ENCODE data around the gene ADAMTS12.

The ADAMTS12 gene

GRCh38 chr5:33509036-33509435, 382.8 kb downstream of the ADAMTS12 start:
- DNase-seq = no peak

- DNase-seq = no peak
Measured at GRCh38 chr5:33507426-33507825, 384.4 kb downstream of the ADAMTS12 start.

DNA sequence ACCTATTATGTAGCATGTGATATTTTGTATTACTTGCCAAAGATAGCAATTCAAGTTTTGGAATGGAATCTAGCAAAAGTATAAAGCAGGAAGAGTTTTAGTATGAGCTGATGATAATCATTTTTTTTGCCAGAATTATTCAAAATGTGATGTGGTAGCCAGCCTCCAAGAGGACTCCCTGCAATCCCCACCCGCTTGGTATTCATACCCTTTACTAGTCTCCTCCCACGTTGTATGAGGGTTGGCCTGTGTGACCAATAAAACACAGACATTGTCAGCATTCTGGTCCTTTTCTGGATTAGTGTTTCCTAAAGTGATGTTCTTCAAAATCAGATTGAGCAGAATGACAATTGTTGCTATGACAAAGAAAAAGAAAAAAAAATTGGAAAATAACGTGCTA, 387.2 kb downstream of the ADAMTS12 start:
- DNase-seq = no peak

DNA sequence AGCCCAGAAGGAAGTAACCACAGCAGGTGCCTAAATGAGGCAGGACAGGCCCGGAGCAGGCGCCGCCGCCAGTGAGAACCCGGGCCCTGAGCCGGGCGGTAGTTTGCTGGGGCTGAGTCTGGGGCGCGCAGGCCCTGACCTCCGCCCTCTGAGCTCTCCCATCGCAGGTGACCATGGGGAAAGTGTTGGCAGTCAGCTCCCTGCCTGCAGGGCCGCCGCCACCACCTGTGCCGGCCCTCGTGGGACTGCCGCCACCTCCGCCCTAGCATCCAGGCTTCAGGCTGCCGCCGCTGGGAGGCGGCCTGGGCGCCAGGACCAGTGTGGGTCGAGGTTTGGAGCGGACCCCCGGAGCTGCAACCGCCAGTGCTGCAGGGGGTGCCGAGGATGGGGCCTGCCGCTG, 389.9 kb downstream of the ADAMTS12 start:
- no peak for DNase-seq

DNA sequence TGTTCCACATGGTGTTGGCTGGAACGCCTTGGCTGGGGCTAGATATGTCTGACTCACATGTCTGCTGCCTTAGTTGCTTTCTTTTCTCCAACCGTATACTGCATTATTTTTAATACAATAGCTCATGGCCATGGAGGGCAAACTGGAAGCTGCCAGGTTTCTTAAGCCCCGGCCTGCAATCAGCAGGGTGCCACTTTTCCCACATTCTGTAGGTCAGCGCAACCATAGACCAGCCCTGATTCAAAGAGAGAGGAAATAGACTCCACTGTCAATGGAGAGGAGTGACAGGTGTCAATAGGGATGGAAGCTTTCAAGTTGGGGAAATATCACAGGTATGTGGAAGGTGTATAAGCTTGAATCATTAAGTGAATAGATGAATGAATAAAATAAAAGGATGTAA, 390.5 kb downstream of the ADAMTS12 start:
- DNase-seq = no peak

- no peak for DNase-seq
Measured at GRCh38 chr5:33494466-33494865, 397.3 kb downstream of the ADAMTS12 start.

DNA sequence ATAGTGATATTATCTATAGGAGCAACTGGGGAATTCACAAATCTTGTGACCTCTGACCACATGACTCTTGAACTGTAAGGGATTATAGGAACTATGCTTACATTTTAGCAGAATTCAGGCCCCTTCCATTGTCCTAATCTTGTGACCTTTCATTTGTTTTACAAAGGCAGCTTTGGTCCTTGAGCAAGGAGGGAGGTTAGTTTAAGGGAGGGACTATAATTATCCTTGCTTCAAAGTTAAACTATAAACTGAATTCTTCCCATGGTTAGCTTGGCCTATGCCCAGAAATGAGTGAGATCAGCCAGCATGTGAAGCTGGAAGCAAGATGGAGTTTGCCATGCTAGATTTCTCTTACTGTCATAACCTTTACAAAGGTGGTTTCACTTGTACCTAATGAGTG, 399.8 kb downstream of the ADAMTS12 start:
- DNase-seq = no peak

DNA sequence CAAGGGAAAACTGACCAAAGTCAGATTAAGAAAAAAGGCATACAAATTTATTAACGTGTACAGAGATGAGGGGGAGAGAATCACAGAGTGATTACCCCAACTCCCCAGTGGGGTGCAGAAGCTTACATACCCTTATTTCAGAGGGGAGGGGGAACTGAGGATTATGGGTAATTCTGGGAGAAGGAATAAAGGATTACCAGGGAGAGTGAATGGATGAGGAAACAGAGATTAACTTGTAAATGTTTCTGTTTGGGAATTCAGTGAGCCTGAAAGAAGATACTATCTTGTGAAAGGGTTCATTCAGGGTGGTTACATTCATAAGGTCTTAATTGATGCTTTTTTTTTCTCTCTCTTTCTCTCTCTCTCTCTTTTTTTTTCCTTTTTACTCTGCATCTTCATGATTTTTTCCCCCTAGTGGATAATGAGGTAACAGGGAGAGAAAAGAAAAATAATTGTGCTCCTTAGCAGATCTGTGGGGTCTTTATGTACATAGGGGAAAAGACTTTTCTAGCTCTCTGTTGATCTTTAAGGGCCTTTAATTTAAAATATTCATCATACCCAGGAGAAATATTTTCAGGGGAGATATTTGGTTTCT, 401.6 kb downstream of the ADAMTS12 start:
- DNase-seq = no peak

DNA sequence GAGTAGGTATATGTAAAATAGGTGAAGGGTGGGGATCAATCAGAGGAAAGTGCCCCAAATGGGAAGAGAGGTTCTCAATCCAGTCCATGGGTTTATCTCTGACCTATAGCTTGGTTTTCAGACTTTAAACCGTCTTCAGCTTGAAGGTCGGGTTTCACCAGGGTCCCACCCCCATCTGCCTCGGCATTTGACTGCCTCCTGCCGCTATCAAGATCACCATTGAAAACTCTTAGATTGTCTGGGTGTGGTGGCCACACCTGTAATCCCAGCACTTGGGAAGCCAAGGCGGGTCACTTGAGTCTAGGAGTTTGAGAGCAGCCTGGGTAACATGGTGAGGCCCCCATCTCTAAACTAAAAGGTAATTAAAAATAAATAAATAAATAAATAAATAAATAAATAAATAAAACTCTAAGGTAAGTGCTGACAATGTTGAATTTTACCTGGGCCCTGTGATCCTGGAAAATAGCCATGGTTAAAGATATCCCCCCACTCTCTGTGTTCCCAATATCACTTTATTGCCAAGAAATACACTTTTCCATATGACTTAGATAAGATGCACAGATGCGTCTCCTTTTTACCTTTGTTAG, 402.2 kb downstream of the ADAMTS12 start:
- no peak for DNase-seq

- DNase-seq = no peak
Measured at GRCh38 chr5:33488558-33489355, 403.0 kb downstream of the ADAMTS12 start.

- DNase-seq = no peak
Measured at GRCh38 chr5:33487236-33487635, 404.6 kb downstream of the ADAMTS12 start.

DNA sequence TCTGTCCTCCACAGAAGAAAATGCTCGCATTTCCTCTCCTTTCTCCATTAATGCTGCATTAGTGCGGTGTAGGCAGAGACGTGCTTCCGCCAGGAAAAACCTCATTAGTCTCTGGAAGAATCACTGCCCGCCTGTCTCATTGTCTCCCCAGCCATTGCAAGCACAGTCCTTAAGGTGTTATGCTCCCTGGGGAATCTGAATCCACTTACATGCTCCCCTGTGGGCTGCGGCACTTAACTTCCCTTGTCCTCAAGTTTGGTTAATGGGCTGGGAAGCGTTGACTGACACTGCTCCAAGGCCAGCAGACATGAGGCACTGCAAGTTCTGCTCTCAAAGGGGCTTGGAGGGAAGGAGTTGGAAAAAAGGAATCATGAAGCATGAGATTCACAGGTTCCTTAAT, 409.5 kb downstream of the ADAMTS12 start:
- no peak for DNase-seq

DNA sequence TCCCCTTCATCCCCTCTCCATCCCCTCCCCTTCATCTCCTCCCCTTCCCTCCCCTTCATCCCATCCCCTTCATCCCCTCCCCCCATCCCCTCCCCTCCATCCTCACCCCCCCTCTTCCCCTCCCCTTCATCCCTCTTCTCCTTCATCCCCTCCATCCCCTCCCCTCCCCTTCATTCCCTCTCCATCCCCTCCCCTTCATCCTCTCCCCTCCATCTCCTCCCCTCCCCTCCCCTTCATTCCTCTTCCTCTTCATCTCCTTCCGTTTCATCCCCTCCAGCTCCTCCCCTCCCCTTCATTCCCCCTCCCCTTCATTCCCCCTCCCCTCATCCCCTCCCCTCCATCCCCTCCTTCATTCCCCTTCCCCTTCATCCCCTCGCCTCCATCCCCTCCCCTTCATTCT, 410.9 kb downstream of the ADAMTS12 start:
- no peak for DNase-seq

GRCh38 chr5:33479311-33479710, 412.5 kb downstream of the ADAMTS12 start:
- DNase-seq = no peak

GRCh38 chr5:33477816-33478215, 414.0 kb downstream of the ADAMTS12 start:
- no peak for DNase-seq

- DNase-seq = no peak
Measured at GRCh38 chr5:33476992-33477391, 414.8 kb downstream of the ADAMTS12 start.

DNA sequence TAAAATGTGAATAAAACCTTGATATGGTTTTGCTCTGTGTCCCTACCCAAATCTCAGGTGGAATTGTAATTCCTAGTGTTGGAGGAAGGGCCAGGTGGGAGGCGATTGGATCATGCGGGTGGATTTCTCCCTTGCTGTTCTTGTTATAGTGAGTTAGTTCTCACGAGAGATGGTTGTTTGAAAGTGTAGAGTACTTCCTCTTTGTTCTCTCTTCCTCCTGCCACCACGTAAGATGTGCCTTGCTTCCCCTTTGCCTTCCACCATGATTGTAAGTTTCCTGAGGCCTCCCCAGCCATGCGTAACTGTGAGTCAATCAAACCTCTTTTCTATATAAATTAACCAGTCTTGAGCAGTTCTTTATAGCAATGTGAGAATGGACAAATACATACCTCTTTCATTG, 416.1 kb downstream of the ADAMTS12 start:
- no peak for DNase-seq

- DNase-seq = no peak
Measured at GRCh38 chr5:33474931-33475499, 416.8 kb downstream of the ADAMTS12 start.

- no peak for DNase-seq
Measured at GRCh38 chr5:33474004-33474403, 417.8 kb downstream of the ADAMTS12 start.

All from NCI-H2171 (cell line).